DMS 273 treated with DMSO at 0.1 percent for 48 hours (cell line): ENCODE data around the gene RHOBTB3.
A peak's percentile ranks its signal among the peaks of the same experiment; 100 is the strongest.
"Not testable (repeated sequence)": the region's sequence is repeated elsewhere in the genome, so short reads cannot be mapped to it uniquely, and the experiment has no call there.

Source experiments
- DNase-seq: peaks from one replicate; lab custom pipeline; 2025; lab: John Stamatoyannopoulos, UW

RHOBTB3 gene

GRCh38 chr5:95801532-95801931 is 70.4 kb downstream of the RHOBTB3 start:
- no peak for DNase-seq

- DNase-seq, result no peak
Measured at GRCh38 chr5:95801961-95802360, 70.8 kb downstream of the RHOBTB3 start.

- no peak for DNase-seq
Measured at GRCh38 chr5:95803271-95804148, 72.4 kb downstream of the RHOBTB3 start.

- no peak for DNase-seq
Measured at GRCh38 chr5:95804736-95805539, 73.8 kb downstream of the RHOBTB3 start.

GRCh38 chr5:95806687-95807086 is 75.6 kb downstream of the RHOBTB3 start:
- DNase-seq, result no peak

- no peak for DNase-seq
Measured at GRCh38 chr5:95808013-95808685, 77.0 kb downstream of the RHOBTB3 start.

GRCh38 chr5:95808686-95809413 is 77.7 kb downstream of the RHOBTB3 start:
- peak; percentile 28 for DNase-seq

GRCh38 chr5:95809414-95809960 is 78.4 kb downstream of the RHOBTB3 start:
- DNase-seq, result no peak

- DNase-seq, result no peak
Measured at GRCh38 chr5:95810305-95811125, 79.4 kb downstream of the RHOBTB3 start.

GRCh38 chr5:95811126-95811423 is 79.9 kb downstream of the RHOBTB3 start:
- DNase-seq, result not testable (repeated sequence)

- not testable (repeated sequence) for DNase-seq
Measured at GRCh38 chr5:95811461-95812073, 80.4 kb downstream of the RHOBTB3 start.

GRCh38 chr5:95812074-95812471 is 80.9 kb downstream of the RHOBTB3 start:
- DNase-seq, result no peak

- DNase-seq, result not testable (repeated sequence)
Measured at GRCh38 chr5:95813035-95813434, 81.9 kb downstream of the RHOBTB3 start.

- no peak for DNase-seq
Measured at GRCh38 chr5:95815155-95815729, 84.1 kb downstream of the RHOBTB3 start.

- no peak for DNase-seq
Measured at GRCh38 chr5:95816341-95816740, 85.2 kb downstream of the RHOBTB3 start.

- no peak for DNase-seq
Measured at GRCh38 chr5:95816776-95817175, 85.6 kb downstream of the RHOBTB3 start.

- no peak for DNase-seq
Measured at GRCh38 chr5:95817430-95817829, 86.3 kb downstream of the RHOBTB3 start.

GRCh38 chr5:95818181-95819147 is 87.3 kb downstream of the RHOBTB3 start:
- no peak for DNase-seq
